ENCODE data around the gene PLBD1.

GRCh38 chr12:14514946-14515345, 52.7 kb downstream of the PLBD1 start:
- TF ChIP-seq CTCF (IDR thresholded peaks at IDR 0.05) (no peak), POLR2A (IDR thresholded peaks at IDR 0.05) (no peak)
